ENCODE data around the gene CNTNAP2.

Gene CNTNAP2

DNA sequence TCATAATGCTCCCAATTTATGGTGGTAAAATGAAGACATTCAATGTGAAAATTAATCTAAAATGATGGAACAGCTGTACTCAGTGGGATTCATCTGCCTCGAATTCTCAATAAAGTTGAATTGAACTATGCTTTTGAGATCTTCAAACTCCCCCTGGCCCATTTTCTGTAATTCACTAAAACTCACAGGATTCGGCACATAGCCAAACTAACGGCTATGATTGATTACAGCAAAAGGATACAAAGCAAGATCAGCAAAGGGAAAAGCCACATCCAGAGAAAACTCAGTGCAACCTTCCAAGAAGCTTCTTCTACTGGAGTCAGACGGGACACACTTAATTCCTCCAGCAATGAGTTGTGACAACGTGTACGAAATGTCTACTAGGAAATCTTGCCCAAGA lies 307.5 kb downstream of the CNTNAP2 start:
- no peak for DNase-seq (ENCODE audit: low spot score)

- DNase-seq (ENCODE audit: low spot score), result no peak
These were observed 316.9 kb downstream of the CNTNAP2 start for GRCh38 chr7:146433501-146433900.

DNA sequence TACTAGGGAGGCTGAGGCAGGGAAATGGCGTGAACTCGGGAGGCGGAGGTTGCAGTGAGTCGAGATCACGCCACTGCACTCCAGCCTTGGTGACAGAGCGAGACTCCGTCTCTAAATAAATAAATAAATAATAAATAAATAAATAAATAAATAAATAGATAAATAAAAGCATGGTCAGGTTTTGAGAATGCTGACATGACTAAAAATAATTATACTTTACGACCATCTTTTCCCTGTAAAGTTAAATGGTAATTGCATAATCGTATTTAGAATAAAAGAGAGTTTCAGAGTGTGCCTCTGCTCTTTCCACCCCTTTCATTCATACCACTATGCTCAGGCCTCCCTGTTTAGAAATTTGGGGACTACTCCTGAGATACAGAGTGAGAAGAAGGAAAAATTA lies 326.5 kb downstream of the CNTNAP2 start:
- DNase-seq (ENCODE audit: low spot score), result no peak

GRCh38 chr7:146449625-146450024 lies 333.0 kb downstream of the CNTNAP2 start:
- DNase-seq (ENCODE audit: low spot score), result no peak

GRCh38 chr7:146455091-146455655 lies 338.6 kb downstream of the CNTNAP2 start:
- DNase-seq (ENCODE audit: low spot score), result no peak

GRCh38 chr7:146479040-146479439 lies 362.4 kb downstream of the CNTNAP2 start:
- DNase-seq (ENCODE audit: low spot score), result no peak

DNA sequence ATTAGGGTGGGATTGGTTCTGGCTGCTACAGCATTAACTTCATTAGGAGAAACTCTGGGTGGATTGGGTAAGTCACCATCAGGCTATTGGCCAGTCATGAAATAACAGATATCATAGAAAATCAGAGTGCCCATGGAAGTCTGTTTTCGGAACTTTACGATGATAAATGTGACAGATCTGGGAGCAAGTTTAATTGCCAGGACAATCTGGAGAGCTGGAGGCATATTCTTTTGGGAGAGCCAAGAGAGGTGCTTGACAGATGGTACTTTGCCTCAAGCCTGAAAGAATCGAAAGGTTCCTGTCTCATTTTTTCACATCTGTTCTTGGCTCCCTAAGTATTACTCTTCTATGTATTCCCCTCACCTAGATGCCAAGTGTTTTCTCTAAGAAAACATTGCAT lies 369.9 kb downstream of the CNTNAP2 start:
- DNase-seq (ENCODE audit: low spot score), result no peak

- DNase-seq (ENCODE audit: low spot score), result no peak
These were observed 375.4 kb downstream of the CNTNAP2 start for GRCh38 chr7:146492017-146492416.

GRCh38 chr7:146494952-146495596 lies 378.5 kb downstream of the CNTNAP2 start:
- no peak for DNase-seq (ENCODE audit: low spot score)

- no peak for DNase-seq (ENCODE audit: low spot score)
These were observed 380.1 kb downstream of the CNTNAP2 start for GRCh38 chr7:146496657-146497056.

- DNase-seq (ENCODE audit: low spot score), result no peak
These were observed 383.4 kb downstream of the CNTNAP2 start for GRCh38 chr7:146499970-146500369.

DNA sequence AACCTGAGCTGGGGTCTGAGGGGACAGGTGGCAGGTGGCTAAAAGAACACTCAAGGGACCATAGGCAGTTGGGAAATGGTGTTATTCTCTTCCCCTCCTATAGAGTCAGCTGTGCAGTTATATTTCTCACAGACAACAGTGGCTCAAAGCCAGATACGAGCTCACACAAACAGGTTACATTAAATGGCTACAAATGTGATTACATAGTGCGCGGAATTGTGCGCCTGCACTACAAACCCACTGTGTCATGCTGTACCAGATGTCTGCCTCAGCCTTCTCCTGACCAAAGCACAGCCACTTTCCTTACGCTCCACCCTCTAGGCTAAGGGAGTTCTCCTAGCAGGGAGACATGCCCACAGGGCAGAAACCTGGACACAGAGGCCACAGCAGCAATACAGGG lies 387.2 kb downstream of the CNTNAP2 start:
- DNase-seq (ENCODE audit: low spot score), result no peak

- no peak for DNase-seq (ENCODE audit: low spot score)
These were observed 393.6 kb downstream of the CNTNAP2 start for GRCh38 chr7:146510088-146510680.

DNA sequence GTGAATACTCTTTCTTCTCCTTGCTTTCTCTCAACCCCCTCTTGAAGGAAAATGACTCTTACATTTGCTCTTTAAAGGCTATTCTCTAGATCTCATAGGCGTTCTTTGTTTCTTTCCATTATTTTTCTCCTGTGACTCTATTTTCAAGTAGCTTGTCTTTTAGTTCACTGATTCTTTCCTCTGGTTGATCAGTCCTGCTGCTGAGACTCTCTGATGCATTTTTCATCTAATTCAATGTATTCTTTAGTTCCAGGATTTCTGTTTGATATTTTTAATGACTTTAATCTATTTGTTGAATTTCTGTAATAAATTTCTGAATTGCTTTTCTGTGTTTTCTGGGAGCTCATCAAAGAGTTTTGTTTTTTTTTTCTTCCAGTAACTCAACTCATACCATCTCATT lies 397.7 kb downstream of the CNTNAP2 start:
- no peak for DNase-seq (ENCODE audit: low spot score)

GRCh38 chr7:146528581-146528980 lies 412.0 kb downstream of the CNTNAP2 start:
- no peak for DNase-seq (ENCODE audit: low spot score)

GRCh38 chr7:146539836-146540235 lies 423.2 kb downstream of the CNTNAP2 start:
- no peak for DNase-seq (ENCODE audit: low spot score)

GRCh38 chr7:146542101-146542500 lies 425.5 kb downstream of the CNTNAP2 start:
- DNase-seq (ENCODE audit: low spot score), result no peak

DNA sequence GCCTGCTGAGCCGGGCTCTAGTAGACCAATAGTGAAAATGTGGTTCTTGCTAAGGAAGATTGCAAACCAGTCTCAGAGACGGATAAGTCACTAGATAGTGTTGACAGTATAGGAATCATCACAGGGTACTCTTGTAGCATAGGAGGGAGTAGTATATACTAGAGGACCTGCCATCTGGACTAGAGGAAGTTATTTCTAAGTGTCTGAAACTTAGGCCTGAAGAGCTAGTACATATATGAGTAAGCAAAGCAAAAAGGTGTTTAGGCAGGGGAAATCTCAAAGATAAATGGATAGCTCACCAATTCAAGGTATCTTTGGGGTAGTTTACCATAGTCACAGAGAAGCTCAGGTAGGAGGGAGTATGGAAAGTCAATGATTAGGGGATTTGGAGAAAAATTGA lies 428.1 kb downstream of the CNTNAP2 start:
- DNase-seq (ENCODE audit: low spot score), result no peak

DNA sequence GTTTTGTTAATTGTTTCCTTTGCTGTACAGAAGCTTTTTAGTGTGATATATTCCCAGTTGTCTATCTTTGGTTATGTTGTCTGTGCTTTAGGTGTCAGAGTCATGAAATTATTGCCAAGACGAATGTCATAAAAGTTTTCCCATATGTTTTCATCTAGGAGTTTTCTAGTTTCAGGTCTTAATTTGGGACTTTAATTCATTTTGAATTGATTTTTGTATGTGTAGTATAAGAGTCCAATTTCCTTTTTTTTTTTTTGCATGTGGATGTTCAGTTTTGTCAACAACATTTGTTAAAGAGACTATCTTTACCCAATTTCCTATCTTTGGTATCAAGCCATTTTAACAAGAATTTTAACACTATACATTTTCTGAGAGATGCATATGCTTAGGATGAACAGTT lies 432.2 kb downstream of the CNTNAP2 start:
- no peak for DNase-seq (ENCODE audit: low spot score)

DNA sequence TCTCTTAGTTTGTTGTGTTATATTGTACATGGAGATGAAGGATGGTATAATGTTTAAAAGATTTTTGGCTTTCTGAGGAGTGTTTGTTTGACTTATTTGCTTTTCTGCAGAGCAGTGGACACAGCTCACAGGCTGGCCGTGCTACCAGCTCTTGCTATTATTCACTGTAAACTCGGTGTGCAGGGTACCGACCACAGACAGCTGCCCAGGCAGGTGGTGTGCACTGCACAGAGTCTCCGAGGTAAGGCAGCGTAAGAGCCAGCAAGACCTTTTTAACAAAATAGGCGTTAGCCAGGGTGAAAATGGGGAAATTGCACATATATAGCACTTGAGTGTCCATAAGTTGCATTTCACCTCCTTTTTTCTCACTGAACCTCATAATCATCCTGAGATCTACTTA lies 438.0 kb downstream of the CNTNAP2 start:
- DNase-seq (ENCODE audit: low spot score), result no peak

DNA sequence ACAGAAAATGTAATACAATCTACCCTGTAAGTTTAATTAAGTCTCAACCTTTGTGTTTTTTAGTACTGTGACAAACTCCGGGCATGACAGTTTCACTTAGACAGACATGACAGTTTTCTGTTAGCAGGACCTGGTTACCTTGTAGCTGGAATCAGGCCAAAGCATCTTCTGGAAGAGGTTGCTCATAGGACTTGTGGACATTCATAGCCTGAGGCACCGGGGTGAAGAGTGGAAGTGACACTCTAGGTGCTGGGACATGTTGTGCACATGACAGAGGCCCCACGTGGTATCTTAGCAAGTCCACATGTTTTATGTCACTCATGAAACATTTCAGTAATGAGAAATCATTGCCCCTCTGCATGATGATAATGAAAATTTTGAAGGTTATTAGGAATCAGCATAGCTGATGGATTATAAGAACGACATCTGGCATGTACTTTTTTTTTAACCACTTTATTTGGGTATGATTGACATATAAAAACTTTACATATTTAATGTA lies 441.4 kb downstream of the CNTNAP2 start:
- DNase-seq (ENCODE audit: low spot score), result no peak

- no peak for DNase-seq (ENCODE audit: low spot score)
These were observed 449.3 kb downstream of the CNTNAP2 start for GRCh38 chr7:146565872-146566271.

- no peak for DNase-seq (ENCODE audit: low spot score)
These were observed 459.3 kb downstream of the CNTNAP2 start for GRCh38 chr7:146575903-146576302.

DNA sequence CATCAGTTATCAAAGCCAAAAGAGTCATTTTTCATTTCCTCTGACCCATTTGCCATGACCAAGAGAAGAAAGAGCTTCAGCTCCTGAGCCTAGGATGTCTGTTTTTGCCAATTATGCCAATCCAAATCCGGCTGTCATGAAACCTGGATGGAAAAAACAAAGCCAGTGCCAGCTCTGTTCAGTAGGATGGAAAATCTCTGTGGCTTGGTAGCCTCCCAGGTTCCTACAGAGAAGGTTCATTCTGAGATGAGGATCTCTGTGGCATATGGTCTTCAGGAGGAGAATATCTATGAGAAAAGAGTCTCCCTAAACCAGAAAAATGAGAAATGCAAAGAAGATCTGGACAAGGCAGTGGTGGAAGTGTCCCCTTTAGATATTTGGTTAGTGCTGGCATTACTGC lies 475.4 kb downstream of the CNTNAP2 start:
- no peak for DNase-seq (ENCODE audit: low spot score)
